Memory B cell (primary cell): ENCODE results near the gene EFCAB6.

ENCODE experiments used
- ATAC-seq: fragments of 150-1000 bp; cut with Tn5 transposase; 2 replicates; pipeline ENCODE4 v1.10.0; 2021; ENCODE audit warnings: low read depth, mild to moderate bottlenecking, moderate library complexity
- DNase-seq, 2 donors: peaks; one replicate each; pipeline ENCODE4 v3.0.0; 2022; ENCODE audit warnings: low spot score in 2 of 2
- H3K27ac Mint-ChIP-seq: one replicate; pipeline ENCODE4 v1.8.0; 2022; ENCODE audit warnings: mild to moderate bottlenecking, moderate library complexity, mixed read lengths
- H3K27me3 Mint-ChIP-seq: one replicate; pipeline ENCODE4 v1.8.0; 2022; ENCODE audit warnings: mixed read lengths
- H3K36me3 Mint-ChIP-seq: one replicate; pipeline ENCODE4 v1.8.0; 2022; ENCODE audit warnings: mild to moderate bottlenecking, mixed read lengths
- H3K4me1 Mint-ChIP-seq: one replicate; pipeline ENCODE4 v1.8.0; 2022; ENCODE audit warnings: mixed read lengths
- H3K4me3 Mint-ChIP-seq: one replicate; pipeline ENCODE4 v1.8.0; 2022; ENCODE audit warnings: mild to moderate bottlenecking, moderate library complexity, mixed read lengths
- H3K9me3 Mint-ChIP-seq: one replicate; pipeline ENCODE4 v1.8.0; 2022; ENCODE audit warnings: mixed read lengths

EFCAB6 gene

GRCh38 chr22:43567691-43568324 is 244.3 kb downstream of the EFCAB6 start:
- Mint-ChIP-seq H3K36me3 (no peaks in the 10 kb centered on the region), H3K4me1 (no peaks in the 10 kb centered on the region), H3K4me3 (no peak overlapping the region), H3K27ac (no peak overlapping the region), H3K9me3 (peaks cover 3% of the 10 kb centered on the region), H3K27me3 (peaks cover 10% of the 10 kb centered on the region)
- DNase-seq (no peak), ATAC-seq (no peak)

GRCh38 chr22:43566561-43567332 is 245.4 kb downstream of the EFCAB6 start:
- Mint-ChIP-seq H3K4me3 (no peak overlapping the region), H3K27ac (no peak overlapping the region), H3K9me3 (peaks cover 3% of the 10 kb centered on the region), H3K36me3 (no peaks in the 10 kb centered on the region), H3K27me3 (peaks cover 6% of the 10 kb centered on the region), H3K4me1 (no peaks in the 10 kb centered on the region)
- ATAC-seq (no peak), DNase-seq (no peak)

- H3K27ac Mint-ChIP-seq: no peak overlapping the region
- no peak overlapping the region for H3K4me3 Mint-ChIP-seq
- H3K4me1 Mint-ChIP-seq: no peaks in the 10 kb centered on the region
- DNase-seq (no peak), ATAC-seq (no peak)
- H3K9me3 Mint-ChIP-seq: peaks cover 3% of the 10 kb centered on the region
- peaks cover 6% of the 10 kb centered on the region for H3K27me3 Mint-ChIP-seq
- no peaks in the 10 kb centered on the region for H3K36me3 Mint-ChIP-seq
These were observed 246.1 kb downstream of the EFCAB6 start for GRCh38 chr22:43566021-43566420.

- H3K4me3 Mint-ChIP-seq: no peak overlapping the region
- H3K36me3 Mint-ChIP-seq: no peaks in the 10 kb centered on the region
- H3K27me3 Mint-ChIP-seq: peaks cover 6% of the 10 kb centered on the region
- no peak for ATAC-seq
- H3K27ac Mint-ChIP-seq: no peak overlapping the region
- DNase-seq: no peak
- no peaks in the 10 kb centered on the region for H3K4me1 Mint-ChIP-seq
- peaks cover 3% of the 10 kb centered on the region for H3K9me3 Mint-ChIP-seq
These were observed 247.2 kb downstream of the EFCAB6 start for GRCh38 chr22:43564859-43565258.

GRCh38 chr22:43563571-43563970 is 248.5 kb downstream of the EFCAB6 start:
- Mint-ChIP-seq H3K4me3 (no peak overlapping the region), H3K4me1 (no peaks in the 10 kb centered on the region), H3K9me3 (peaks cover 3% of the 10 kb centered on the region), H3K27me3 (peaks cover 6% of the 10 kb centered on the region), H3K36me3 (no peaks in the 10 kb centered on the region), H3K27ac (no peak overlapping the region)
- DNase-seq (no peak), ATAC-seq (no peak)

GRCh38 chr22:43562843-43563242 is 249.3 kb downstream of the EFCAB6 start:
- Mint-ChIP-seq H3K27ac (no peak overlapping the region), H3K27me3 (peaks cover 5% of the 10 kb centered on the region), H3K4me3 (no peak overlapping the region), H3K4me1 (no peaks in the 10 kb centered on the region), H3K36me3 (no peaks in the 10 kb centered on the region), H3K9me3 (peaks cover 3% of the 10 kb centered on the region)
- no peak for DNase-seq
- ATAC-seq: no peak

GRCh38 chr22:43561415-43562178 is 250.5 kb downstream of the EFCAB6 start:
- H3K4me3 Mint-ChIP-seq: no peak overlapping the region
- ATAC-seq (no peak), DNase-seq (no peak)
- H3K36me3 Mint-ChIP-seq: no peaks in the 10 kb centered on the region
- peaks cover 3% of the 10 kb centered on the region for H3K27me3 Mint-ChIP-seq
- no peaks in the 10 kb centered on the region for H3K4me1 Mint-ChIP-seq
- H3K27ac Mint-ChIP-seq: no peak overlapping the region
- peaks cover 5% of the 10 kb centered on the region for H3K9me3 Mint-ChIP-seq

GRCh38 chr22:43560651-43561050 is 251.5 kb downstream of the EFCAB6 start:
- H3K27me3 Mint-ChIP-seq: peaks cover 7% of the 10 kb centered on the region
- no peak for DNase-seq

GRCh38 chr22:43555561-43556515 is 256.3 kb downstream of the EFCAB6 start:
- DNase-seq: no peak
- Mint-ChIP-seq H3K27ac (no peak overlapping the region), H3K27me3 (peaks cover 13% of the 10 kb centered on the region), H3K4me1 (no peaks in the 10 kb centered on the region), H3K4me3 (no peak overlapping the region), H3K9me3 (peaks cover 2% of the 10 kb centered on the region), H3K36me3 (no peaks in the 10 kb centered on the region)
- ATAC-seq: no peak

More at GRCh38 chr22:43560651-43561050, 251.5 kb downstream of the EFCAB6 start:
- no peak for ATAC-seq
- no peak overlapping the region for H3K4me3 Mint-ChIP-seq
- no peaks in the 10 kb centered on the region for H3K36me3 Mint-ChIP-seq
- no peaks in the 10 kb centered on the region for H3K4me1 Mint-ChIP-seq
- peaks cover 5% of the 10 kb centered on the region for H3K9me3 Mint-ChIP-seq
- H3K27ac Mint-ChIP-seq: no peak overlapping the region

- Mint-ChIP-seq H3K36me3 (no peaks in the 10 kb centered on the region), H3K4me3 (no peak overlapping the region), H3K9me3 (peaks cover 2% of the 10 kb centered on the region), H3K27me3 (peaks cover 13% of the 10 kb centered on the region), H3K27ac (no peak overlapping the region), H3K4me1 (no peaks in the 10 kb centered on the region)
- ATAC-seq (no peak), DNase-seq (no peak)
These were observed 257.3 kb downstream of the EFCAB6 start for GRCh38 chr22:43554694-43555365.

- Mint-ChIP-seq H3K27ac (no peak overlapping the region), H3K9me3 (peaks cover 2% of the 10 kb centered on the region), H3K27me3 (peaks cover 13% of the 10 kb centered on the region), H3K4me1 (no peaks in the 10 kb centered on the region), H3K36me3 (no peaks in the 10 kb centered on the region), H3K4me3 (no peak overlapping the region)
- ATAC-seq: no peak
- DNase-seq: no peak
These were observed 257.9 kb downstream of the EFCAB6 start for GRCh38 chr22:43554259-43554636.

GRCh38 chr22:43553451-43554258 is 258.4 kb downstream of the EFCAB6 start:
- ATAC-seq: no peak
- H3K27ac Mint-ChIP-seq: no peak overlapping the region

More at GRCh38 chr22:43553451-43554258, 258.4 kb downstream of the EFCAB6 start:
- H3K36me3 Mint-ChIP-seq: no peaks in the 10 kb centered on the region
- H3K4me1 Mint-ChIP-seq: no peaks in the 10 kb centered on the region
- H3K27me3 Mint-ChIP-seq: peaks cover 13% of the 10 kb centered on the region
- H3K9me3 Mint-ChIP-seq: peaks cover 2% of the 10 kb centered on the region
- no peak overlapping the region for H3K4me3 Mint-ChIP-seq
- no peak for DNase-seq
